ENCODE data around the gene CSNK2A3.

- no peak for TF ChIP-seq CTCF (conservative IDR thresholded peaks at IDR 0.05)
- no peak for TF ChIP-seq EZH2 (IDR thresholded peaks at IDR 0.05; ENCODE audit: low read depth)
Measured at GRCh38 chr11:11384829-11385228, 31.8 kb upstream of the CSNK2A3 start.

Data from PC-9 (cell line).